ENCODE measurements around the gene NCK2. TPM values are rescaled to one million over a fixed set of nuclear protein-coding genes. Genes with fewer than 3 reads are reported as not detected.

Gene NCK2
- total RNA-seq, 1 experiment from 2014 or later: 89.0 TPM

DNA sequence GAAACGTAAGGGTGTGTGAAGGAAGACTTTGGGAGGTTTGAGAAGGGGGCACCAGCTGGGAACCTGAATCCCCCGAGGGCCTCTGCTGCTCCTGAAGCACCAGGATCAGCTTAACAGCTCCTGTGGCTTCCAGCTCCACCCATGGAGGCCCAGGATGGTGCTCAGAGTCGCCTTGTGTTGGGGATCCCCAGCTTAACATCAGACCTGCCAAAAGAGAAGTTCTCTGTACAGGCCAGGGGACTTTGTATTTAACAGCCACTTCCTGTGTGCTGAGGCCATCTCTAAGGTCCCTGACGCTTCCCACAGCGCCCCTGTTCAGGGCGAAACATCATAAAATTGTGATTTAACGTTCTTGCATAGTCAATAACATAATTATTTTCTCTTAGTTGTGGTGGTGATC lies 77.5 kb downstream of the NCK2 start:
- POLR2A ChIA-PET: interaction anchor here (0.6 kb wide), 1 partner anchor 188 kb away, joined by 3 read pairs; no protein-coding TSS in a partner anchor
- TF ChIP-seq, protein P1, sequence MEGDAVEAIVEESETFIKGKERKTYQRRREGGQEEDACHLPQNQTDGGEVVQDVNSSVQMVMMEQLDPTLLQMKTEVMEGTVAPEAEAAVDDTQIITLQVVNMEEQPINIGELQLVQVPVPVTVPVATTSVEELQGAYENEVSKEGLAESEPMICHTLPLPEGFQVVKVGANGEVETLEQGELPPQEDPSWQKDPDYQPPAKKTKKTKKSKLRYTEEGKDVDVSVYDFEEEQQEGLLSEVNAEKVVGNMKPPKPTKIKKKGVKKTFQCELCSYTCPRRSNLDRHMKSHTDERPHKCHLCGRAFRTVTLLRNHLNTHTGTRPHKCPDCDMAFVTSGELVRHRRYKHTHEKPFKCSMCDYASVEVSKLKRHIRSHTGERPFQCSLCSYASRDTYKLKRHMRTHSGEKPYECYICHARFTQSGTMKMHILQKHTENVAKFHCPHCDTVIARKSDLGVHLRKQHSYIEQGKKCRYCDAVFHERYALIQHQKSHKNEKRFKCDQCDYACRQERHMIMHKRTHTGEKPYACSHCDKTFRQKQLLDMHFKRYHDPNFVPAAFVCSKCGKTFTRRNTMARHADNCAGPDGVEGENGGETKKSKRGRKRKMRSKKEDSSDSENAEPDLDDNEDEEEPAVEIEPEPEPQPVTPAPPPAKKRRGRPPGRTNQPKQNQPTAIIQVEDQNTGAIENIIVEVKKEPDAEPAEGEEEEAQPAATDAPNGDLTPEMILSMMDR (IDR thresholded peaks at IDR 0.05; ENCODE audit: insufficient read depth in 1 of 2, low read depth in 1 of 2, low read length in 1 of 2, severe bottlenecking in 1 of 2, unreplicated experiment in 1 of 2): no peak
- H3K27me3 Mint-ChIP-seq (ENCODE audit: insufficient read depth, unreplicated experiment): no peaks in the 10 kb centered on the region
- CTCF ChIA-PET: interaction anchor here (2.4 kb wide), 1 partner anchor 10 kb away, joined by 6 read pairs; no protein-coding TSS in a partner anchor
- peaks cover 28% of the 10 kb centered on the region for H3K4me1 ChIP-seq
- peaks cover 7% of the 10 kb centered on the region for H3K36me3 ChIP-seq (ENCODE audit: control insufficient read depth, insufficient read depth, low read length)
- H3K4me1 Mint-ChIP-seq (ENCODE audit: low read depth, unreplicated experiment): peaks cover 28% of the 10 kb centered on the region
- no peaks in the 10 kb centered on the region for H3K27me3 ChIP-seq (replicated peaks; ENCODE audit: control insufficient read depth, insufficient read depth, low read length)
- BruUV-seq (replicated peaks): no TSS peak
- H3K27ac Mint-ChIP-seq (ENCODE audit: unreplicated experiment): peak overlapping the region; percentile 76
- no peak overlapping the region for H3K4me3 Mint-ChIP-seq (ENCODE audit: unreplicated experiment)
- H3K36me3 Mint-ChIP-seq (ENCODE audit: insufficient read depth, unreplicated experiment): peaks cover 33% of the 10 kb centered on the region
- H3K9me3 ChIP-seq: no peaks in the 10 kb centered on the region
- H3K9me3 Mint-ChIP-seq (ENCODE audit: unreplicated experiment): no peaks in the 10 kb centered on the region
- DNase-seq: no peak
- no peak overlapping the region for H3K4me3 ChIP-seq (ENCODE audit: low read depth, low read length)
- intact Hi-C loops (cut with micrococcal nuclease; ENCODE audit: unreplicated experiment): loop anchor here (1.0 kb wide), 1 partner anchor 10 kb away; no protein-coding TSS in a partner anchor

DNA sequence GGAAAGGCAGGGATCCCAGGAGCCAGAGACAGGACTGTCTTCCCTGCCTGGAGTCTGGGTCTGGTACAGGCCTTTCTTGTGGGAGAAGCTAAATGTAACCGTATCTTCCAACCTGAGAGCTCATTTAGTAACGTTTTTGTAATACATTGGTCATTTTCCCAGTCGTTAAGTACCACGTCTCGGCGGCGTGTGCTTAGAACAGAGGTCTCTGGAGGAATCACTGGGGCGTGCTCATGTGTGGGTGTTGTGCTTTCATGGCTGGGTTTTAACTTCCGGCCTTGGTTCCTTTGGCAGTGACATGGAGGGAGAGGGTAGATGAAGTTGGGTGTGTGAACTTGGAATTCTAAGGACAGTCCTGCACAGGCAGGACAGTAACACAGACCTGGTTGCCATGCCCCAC lies 79.7 kb downstream of the NCK2 start:
- TF ChIP-seq, protein P1 (IDR thresholded peaks at IDR 0.05; ENCODE audit: insufficient read depth in 1 of 2, low read depth in 1 of 2, low read length in 1 of 2, severe bottlenecking in 1 of 2, unreplicated experiment in 1 of 2): no peak
- POLR2A ChIA-PET: no interaction called here
- no peaks in the 10 kb centered on the region for H3K9me3 ChIP-seq
- H3K4me3 ChIP-seq (ENCODE audit: low read depth, low read length): no peak overlapping the region
- H3K27me3 ChIP-seq (replicated peaks; ENCODE audit: control insufficient read depth, insufficient read depth, low read length): no peaks in the 10 kb centered on the region
- Mint-ChIP-seq H3K27me3 (ENCODE audit: insufficient read depth, unreplicated experiment) (no peaks in the 10 kb centered on the region), H3K4me1 (ENCODE audit: low read depth, unreplicated experiment) (peaks cover 34% of the 10 kb centered on the region), H3K36me3 (ENCODE audit: insufficient read depth, unreplicated experiment) (peaks cover 22% of the 10 kb centered on the region), H3K27ac (ENCODE audit: unreplicated experiment) (no peak overlapping the region), H3K4me3 (ENCODE audit: unreplicated experiment) (no peak overlapping the region), H3K9me3 (ENCODE audit: unreplicated experiment) (no peaks in the 10 kb centered on the region)
- intact Hi-C loops (cut with micrococcal nuclease; ENCODE audit: unreplicated experiment): no loop called here
- peaks cover 28% of the 10 kb centered on the region for H3K4me1 ChIP-seq
- CTCF ChIA-PET: no interaction called here
- no peak for DNase-seq
- peaks cover 7% of the 10 kb centered on the region for H3K36me3 ChIP-seq (ENCODE audit: control insufficient read depth, insufficient read depth, low read length)
- no TSS peak for BruUV-seq (replicated peaks)

DNA sequence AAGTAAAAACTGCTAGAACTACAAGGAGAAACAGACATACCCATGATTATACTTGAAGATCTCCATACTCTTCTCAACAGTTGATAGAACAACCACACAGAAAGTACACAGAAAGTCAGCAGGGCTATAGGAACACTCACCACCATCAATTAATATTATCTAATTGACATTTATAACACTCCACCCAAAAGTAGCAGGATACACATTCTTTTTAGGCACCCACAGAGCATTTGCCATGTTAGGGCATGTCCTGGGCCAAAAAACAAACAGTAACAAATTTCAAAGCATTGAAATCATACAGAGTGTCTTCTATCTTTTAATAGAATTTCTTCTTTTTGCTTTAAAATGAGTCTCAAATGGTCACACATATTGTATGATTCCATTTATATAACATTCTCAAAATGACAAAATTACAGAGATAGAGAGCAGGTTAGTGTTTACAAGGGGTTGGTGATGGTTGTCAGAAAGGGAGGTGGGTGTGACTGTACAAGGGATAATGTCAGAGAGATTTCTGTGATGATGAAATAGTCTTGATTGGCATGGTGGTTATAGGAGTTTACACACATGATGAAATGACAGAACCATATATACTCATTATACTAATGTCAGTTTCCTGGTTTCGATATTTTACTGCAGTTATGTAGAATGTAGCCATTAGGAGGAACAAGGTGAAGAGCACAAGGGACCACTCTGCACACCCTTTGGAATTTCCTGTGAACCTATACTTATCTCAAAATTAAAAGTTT lies 82.8 kb downstream of the NCK2 start:
- Mint-ChIP-seq H3K4me1 (ENCODE audit: low read depth, unreplicated experiment) (peaks cover 18% of the 10 kb centered on the region), H3K27me3 (ENCODE audit: insufficient read depth, unreplicated experiment) (no peaks in the 10 kb centered on the region), H3K4me3 (ENCODE audit: unreplicated experiment) (no peak overlapping the region), H3K9me3 (ENCODE audit: unreplicated experiment) (peaks cover 14% of the 10 kb centered on the region), H3K36me3 (ENCODE audit: insufficient read depth, unreplicated experiment) (peaks cover 22% of the 10 kb centered on the region), H3K27ac (ENCODE audit: unreplicated experiment) (no peak overlapping the region)
- Histone ChIP-seq H3K4me3 (ENCODE audit: low read depth, low read length) (no peak overlapping the region), H3K36me3 (ENCODE audit: control insufficient read depth, insufficient read depth, low read length) (peaks cover 7% of the 10 kb centered on the region), H3K27me3 (replicated peaks; ENCODE audit: control insufficient read depth, insufficient read depth, low read length) (no peaks in the 10 kb centered on the region), H3K4me1 (peaks cover 10% of the 10 kb centered on the region), H3K9me3 (no peaks in the 10 kb centered on the region; the same call in 1 of the 2 replicates)
- DNase-seq: no peak
- BruUV-seq (replicated peaks): no TSS peak
- TF ChIP-seq, protein P1 (IDR thresholded peaks at IDR 0.05; ENCODE audit: insufficient read depth in 1 of 2, low read depth in 1 of 2, low read length in 1 of 2, severe bottlenecking in 1 of 2, unreplicated experiment in 1 of 2): no peak
- intact Hi-C loops (cut with micrococcal nuclease; ENCODE audit: unreplicated experiment): loop anchor here (5.0 kb wide), 1 partner anchor 760 kb away; no protein-coding TSS in a partner anchor
- ChIA-PET CTCF (no interaction called here), POLR2A (no interaction called here)
